Keratinocyte (primary cell): Measurements from ENCODE around the gene ARHGAP31. TPM values are rescaled to one million over a fixed set of nuclear protein-coding genes. Genes with fewer than 3 reads are reported as not detected.

Experiments used
- DNase-seq: peaks from one replicate; pipeline ENCODE4 v3.0.0-alpha.2; 2011; ENCODE audit warnings: low read depth, missing footprints, low spot score
- FAIRE-seq: peaks from 2 replicates; lab custom pipeline; 2011; peaks lifted over from hg19 to GRCh38; lab: Jason Lieb, UNC
- H2AFZ ChIP-seq: 2 replicates; pipeline ENCODE4 v1.6.0; 2012; ENCODE audit warnings: low read length, control low read depth, inconsistent platforms; ENCODE audit not compliant: control insufficient read depth
- H3K27ac ChIP-seq: 2 replicates; pipeline ENCODE4 v1.5.1; 2011; ENCODE audit warnings: low read length; ENCODE audit not compliant: control insufficient read depth, insufficient read depth
- H3K27me3 ChIP-seq: 3 replicates; pipeline ENCODE4 v1.6.0; 2011; ENCODE audit warnings: low read length; ENCODE audit not compliant: control insufficient read depth, insufficient read depth; ENCODE audit errors: extremely low read depth
- H3K36me3 ChIP-seq, 2 experiments: 2 replicates in 1 of 2; 3 replicates in 1 of 2; pipeline ENCODE4 v1.5.1; 2011; ENCODE audit warnings: low read length in 2 of 2, mild to moderate bottlenecking in 1 of 2; ENCODE audit not compliant: control insufficient read depth in 2 of 2, insufficient read depth in 2 of 2; ENCODE audit errors: extremely low read depth in 1 of 2
- H3K4me1 ChIP-seq: 3 replicates; pipeline ENCODE4 v1.5.1; 2011; ENCODE audit warnings: low read length; ENCODE audit not compliant: control insufficient read depth, insufficient read depth; ENCODE audit errors: extremely low read depth
- H3K4me2 ChIP-seq: 3 replicates; pipeline ENCODE4 v1.6.0; 2011; ENCODE audit warnings: low read depth, low read length; ENCODE audit not compliant: control insufficient read depth, insufficient read depth; ENCODE audit errors: extremely low read depth
- H3K4me3 ChIP-seq, 3 experiments: fragments of 200-600 bp in 1 of 3; sonication (generic) in 1 of 3; 2 replicates in 2 of 3; 3 replicates in 1 of 3; pipeline ENCODE4 v1.5.1; 2011 to 2016; ENCODE audit warnings: low read length in 3 of 3, mild to moderate bottlenecking in 3 of 3, control low read depth in 2 of 3, inconsistent platforms in 1 of 3, low read depth in 1 of 3, mixed read lengths in 1 of 3, mixed run types in 1 of 3, moderate library complexity in 1 of 3; ENCODE audit not compliant: control insufficient read depth in 2 of 3, insufficient read depth in 2 of 3; ENCODE audit errors: extremely low read depth in 1 of 3
- H3K79me2 ChIP-seq: 2 replicates; pipeline ENCODE4 v1.6.0; 2012; ENCODE audit warnings: low read length; ENCODE audit not compliant: control insufficient read depth, insufficient read depth
- H3K9ac ChIP-seq: 3 replicates; pipeline ENCODE4 v1.6.0; 2011; ENCODE audit warnings: low read length; ENCODE audit not compliant: control insufficient read depth, insufficient read depth; ENCODE audit errors: extremely low read depth
- H3K9me1 ChIP-seq: 3 replicates; pipeline ENCODE4 v1.6.0; 2011; ENCODE audit warnings: low read length; ENCODE audit not compliant: control insufficient read depth, insufficient read depth; ENCODE audit errors: extremely low read depth
- H3K9me3 ChIP-seq: 2 replicates; pipeline ENCODE4 v1.5.1; 2012; ENCODE audit warnings: low read depth, low read length; ENCODE audit not compliant: control insufficient read depth
- H4K20me1 ChIP-seq: 3 replicates; pipeline ENCODE4 v1.6.0; 2011; ENCODE audit warnings: low read length; ENCODE audit not compliant: control insufficient read depth, insufficient read depth; ENCODE audit errors: extremely low read depth
- EZH2 ChIP-seq: IDR thresholded peaks from one replicate; pipeline ENCODE4 v1.6.1; 2012; ENCODE audit warnings: inconsistent platforms, mild to moderate bottlenecking, low read length, moderate library complexity
- dilution Hi-C: fragments of 300-500 bp; cut with MboI; formaldehyde crosslinking; loops from one replicate; pipeline ENCODE4 v1.7.0; 2020; ENCODE audit warnings: low sequenced_read_pairs; ENCODE audit not compliant: extremely low pct_ligation_motif_present
- polyA plus RNA-seq, 5 experiments: library from polyadenylated mRNA; depleted of rRNA in 3 of 5; stranded (reverse) in 3 of 5; stranded (forward) in 1 of 5; unstranded in 1 of 5; fragments of >200 nt; gene quantifications; 1 replicate in 1 of 5; 2 replicates in 3 of 5; 3 replicates in 1 of 5; pipeline versions ENCODE4 v1.2.1 to v1.2.3, GENCODE V29; 2011 to 2012; ENCODE audit warnings: missing spikeins in 2 of 5, low read depth in 1 of 5, low replicate concordance in 1 of 5
- TF ChIP-seq, protein P1 (sequence below), 3 experiments: IDR thresholded peaks in 1 of 3; conservative IDR thresholded peaks in 1 of 3; optimal IDR thresholded peaks in 1 of 3; 2 replicates in 2 of 3; 3 replicates in 1 of 3; pipeline versions ENCODE3 to v1.5.1; 2011; ENCODE audit warnings: low read length in 3 of 3, mild to moderate bottlenecking in 3 of 3, moderate library complexity in 2 of 3, control low read depth in 1 of 3, inconsistent platforms in 1 of 3; ENCODE audit not compliant: insufficient read depth in 2 of 3; ENCODE audit errors: extremely low read depth in 1 of 3

ARHGAP31 gene
- polyA plus RNA-seq, 1 donor (not counting 4 experiments of a cell fraction or from before 2014, with no cell fraction given) = 3.0 TPM

- no peaks in the 10 kb centered on the region for H3K79me2 ChIP-seq
- no peaks in the 10 kb centered on the region for H3K4me1 ChIP-seq
- FAIRE-seq = no peak
- TF ChIP-seq EZH2 = no peak
- TF ChIP-seq, protein P1, sequence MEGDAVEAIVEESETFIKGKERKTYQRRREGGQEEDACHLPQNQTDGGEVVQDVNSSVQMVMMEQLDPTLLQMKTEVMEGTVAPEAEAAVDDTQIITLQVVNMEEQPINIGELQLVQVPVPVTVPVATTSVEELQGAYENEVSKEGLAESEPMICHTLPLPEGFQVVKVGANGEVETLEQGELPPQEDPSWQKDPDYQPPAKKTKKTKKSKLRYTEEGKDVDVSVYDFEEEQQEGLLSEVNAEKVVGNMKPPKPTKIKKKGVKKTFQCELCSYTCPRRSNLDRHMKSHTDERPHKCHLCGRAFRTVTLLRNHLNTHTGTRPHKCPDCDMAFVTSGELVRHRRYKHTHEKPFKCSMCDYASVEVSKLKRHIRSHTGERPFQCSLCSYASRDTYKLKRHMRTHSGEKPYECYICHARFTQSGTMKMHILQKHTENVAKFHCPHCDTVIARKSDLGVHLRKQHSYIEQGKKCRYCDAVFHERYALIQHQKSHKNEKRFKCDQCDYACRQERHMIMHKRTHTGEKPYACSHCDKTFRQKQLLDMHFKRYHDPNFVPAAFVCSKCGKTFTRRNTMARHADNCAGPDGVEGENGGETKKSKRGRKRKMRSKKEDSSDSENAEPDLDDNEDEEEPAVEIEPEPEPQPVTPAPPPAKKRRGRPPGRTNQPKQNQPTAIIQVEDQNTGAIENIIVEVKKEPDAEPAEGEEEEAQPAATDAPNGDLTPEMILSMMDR (optimal IDR thresholded peaks at IDR 0.05 in 1 of 3, IDR thresholded peaks at IDR 0.05 in 1 of 3, conservative IDR thresholded peaks at IDR 0.05 in 1 of 3; ENCODE audit: extremely low read depth in 1 of 3, insufficient read depth in 2 of 3, low read length in 3 of 3) = no peak
- H3K4me3 ChIP-seq = no peak overlapping the region
- dilution Hi-C loops = no loop called here
- H3K9me1 ChIP-seq = no peaks in the 10 kb centered on the region
- no peak overlapping the region for H3K27ac ChIP-seq
- no peaks in the 10 kb centered on the region for H3K27me3 ChIP-seq
- no peak for DNase-seq
- H3K9me3 ChIP-seq = no peaks in the 10 kb centered on the region
- no peak overlapping the region for H2AFZ ChIP-seq
- no peak overlapping the region for H3K9ac ChIP-seq
- H3K4me2 ChIP-seq = no peak overlapping the region
- no peaks in the 10 kb centered on the region for H4K20me1 ChIP-seq
- H3K36me3 ChIP-seq = peaks cover 16 to 17% of the 10 kb centered on the region in 2 experiments
Measured at GRCh38 chr3:119437691-119438258, 143.6 kb downstream of the ARHGAP31 start.

- Histone ChIP-seq H2AFZ (no peak overlapping the region), H3K4me1 (no peaks in the 10 kb centered on the region), H3K79me2 (no peaks in the 10 kb centered on the region), H3K27ac (no peak overlapping the region), H3K4me2 (no peak overlapping the region), H3K9me3 (no peaks in the 10 kb centered on the region), H4K20me1 (no peaks in the 10 kb centered on the region), H3K9ac (no peak overlapping the region), H3K9me1 (no peaks in the 10 kb centered on the region), H3K36me3 (peaks cover 5 to 8% of the 10 kb centered on the region in 2 experiments), H3K4me3 (no peak overlapping the region), H3K27me3 (no peaks in the 10 kb centered on the region)
- dilution Hi-C loops = no loop called here
- DNase-seq (no peak), FAIRE-seq (no peak)
- no peak for TF ChIP-seq EZH2
- TF ChIP-seq, protein P1 (optimal IDR thresholded peaks at IDR 0.05 in 1 of 3, IDR thresholded peaks at IDR 0.05 in 1 of 3, conservative IDR thresholded peaks at IDR 0.05 in 1 of 3; ENCODE audit: extremely low read depth in 1 of 3, insufficient read depth in 2 of 3, low read length in 3 of 3) = no peak
Measured at GRCh38 chr3:119443179-119443578, 149.0 kb downstream of the ARHGAP31 start.
